Middle frontal gyrus (tissue), 1 donor: Measurements from ENCODE around the gene WDR37.
"Not testable (repeated sequence)": the region's sequence is repeated elsewhere in the genome, so short reads cannot be mapped to it uniquely, and the experiment has no call there.

ENCODE experiments used
- DNase-seq: peaks from one replicate; pipeline ENCODE4 v3.0.0-alpha.2; 2015; ENCODE audit warnings: low spot score; ENCODE audit errors: extremely low spot score

WDR37 gene

DNA sequence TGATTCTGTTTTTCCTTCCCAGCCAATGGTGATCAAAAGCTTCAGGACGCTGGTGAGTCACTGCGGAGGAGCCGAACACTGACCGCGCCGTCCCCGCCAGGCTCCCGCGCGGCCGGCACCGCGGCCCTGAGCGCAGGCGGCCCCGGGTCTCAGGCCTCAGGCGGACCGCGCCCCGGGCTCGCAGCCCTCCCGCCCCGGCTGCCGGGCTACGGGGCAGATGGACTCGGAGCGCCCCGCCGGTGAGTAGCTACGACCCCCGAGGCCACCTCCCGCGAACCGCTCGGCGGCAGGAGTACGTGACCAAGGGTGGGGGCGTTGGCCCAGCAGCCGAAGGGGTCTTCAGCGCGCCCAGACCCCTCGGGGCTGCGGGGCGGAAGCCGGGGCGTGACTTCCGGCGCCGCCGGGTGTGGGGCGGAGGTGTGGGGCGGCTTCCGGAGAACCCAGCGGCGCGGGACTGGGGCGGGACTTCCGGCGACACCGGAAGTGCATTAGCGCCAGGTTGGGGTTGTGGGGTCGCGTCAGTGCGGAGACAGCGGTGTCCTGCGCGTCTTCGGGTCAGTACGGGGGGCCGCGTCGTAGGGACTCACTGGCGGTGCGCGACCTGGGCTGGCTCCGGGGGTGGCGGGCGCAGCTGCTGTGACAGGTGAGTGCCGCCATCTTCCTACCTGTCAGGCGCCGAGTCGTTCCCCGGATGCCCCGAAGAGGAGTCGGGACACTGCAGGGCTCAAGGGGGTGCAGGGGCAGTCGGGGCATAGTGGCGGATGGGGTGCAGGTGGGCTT, at the start of gene WDR37:
Gene WDR37 (plus strand): TSS at position 60 of the 780 bp plus-strand sequence. CDS start 15,771 bp downstream, outside the sequence.
- DNase-seq: peak; percentile 73

DNA sequence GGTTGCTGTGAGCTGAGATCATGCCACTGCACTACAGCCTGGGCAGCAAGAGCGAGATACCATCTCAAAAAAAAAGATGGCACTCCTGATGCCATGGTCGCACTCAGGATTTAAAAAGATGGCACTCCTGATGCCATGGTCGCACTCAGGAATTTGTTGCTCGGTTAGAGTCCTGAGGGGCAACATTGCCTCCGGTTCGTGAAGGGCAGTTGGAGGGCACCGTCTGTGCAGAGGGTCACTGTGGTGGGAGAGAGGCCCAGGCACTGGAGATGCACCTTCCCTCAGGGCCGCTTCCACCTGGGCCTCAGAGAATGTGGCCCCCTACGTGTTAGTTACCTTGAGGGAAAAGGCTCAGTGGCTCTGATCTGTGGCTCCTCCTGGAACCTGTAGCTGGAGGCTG, 49.6 kb upstream of the WDR37 start:
- no peak for DNase-seq

DNA sequence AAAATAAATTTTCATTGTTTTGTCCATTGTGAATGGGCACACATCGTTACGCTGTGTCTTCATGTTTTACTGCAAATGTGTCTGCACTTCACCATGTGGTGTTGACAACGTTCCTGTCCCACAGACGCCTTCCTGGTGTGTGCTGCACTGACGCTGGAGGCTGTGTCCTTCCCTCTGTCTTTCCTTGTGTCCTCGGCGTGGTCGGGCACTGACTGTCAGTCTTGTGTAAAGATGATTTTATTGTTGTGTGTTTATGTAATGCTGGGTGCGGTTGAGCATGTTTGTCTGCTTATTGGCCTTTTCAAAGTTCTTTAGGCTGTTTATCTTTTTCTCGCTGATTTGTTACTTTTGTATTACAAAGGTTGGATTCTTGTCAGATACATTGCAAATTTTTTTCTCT, 48.6 kb upstream of the WDR37 start:
- no peak for DNase-seq

- no peak for DNase-seq
These were observed 47.1 kb upstream of the WDR37 start for GRCh38 chr10:1009071-1009494.

DNA sequence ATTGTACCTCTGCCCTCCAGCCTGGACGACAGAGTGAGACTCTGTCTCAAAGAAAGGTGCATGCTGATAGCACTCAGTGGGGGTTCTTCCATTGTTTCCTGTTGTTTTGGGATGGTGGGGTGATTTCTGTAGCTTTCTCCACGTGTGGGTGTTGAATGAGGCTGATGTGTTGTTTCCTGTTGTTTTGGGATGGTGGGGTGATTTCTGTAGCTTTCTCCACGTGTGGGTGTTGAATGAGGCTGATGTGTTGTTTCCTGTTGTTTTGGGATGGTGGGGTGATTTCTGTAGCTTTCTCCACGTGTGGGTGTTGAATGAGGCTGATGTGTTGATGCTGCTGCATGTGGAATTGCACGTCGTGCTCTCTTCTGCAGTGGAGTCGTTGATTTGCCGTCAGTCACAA, 46.2 kb upstream of the WDR37 start:
- not testable (repeated sequence) for DNase-seq

DNA sequence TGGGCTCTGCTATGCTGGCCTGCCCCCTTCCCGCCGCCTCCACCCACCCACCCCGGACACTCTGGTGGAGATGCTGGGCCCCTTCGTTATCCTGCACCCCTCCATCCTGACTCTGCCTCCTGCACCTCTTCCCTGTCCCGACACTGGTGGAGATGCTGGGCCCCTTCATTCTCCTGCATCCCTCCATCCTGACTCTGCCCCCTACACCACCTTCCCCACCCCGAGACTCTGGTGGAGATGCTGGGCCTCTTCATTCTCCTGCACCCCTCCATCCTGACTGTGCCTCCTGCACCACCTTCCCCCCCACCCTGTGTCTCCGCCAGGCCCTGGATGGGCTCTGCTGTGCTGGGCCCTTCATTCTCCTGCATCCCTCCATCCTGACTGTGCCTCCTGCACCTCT, 45.5 kb upstream of the WDR37 start:
- DNase-seq: no peak

- DNase-seq: no peak
These were observed 44.5 kb upstream of the WDR37 start for GRCh38 chr10:1011696-1012095.

- no peak for DNase-seq
These were observed 40.5 kb upstream of the WDR37 start for GRCh38 chr10:1015688-1016087.

- DNase-seq: no peak
These were observed 36.8 kb upstream of the WDR37 start for GRCh38 chr10:1019362-1019761.

DNA sequence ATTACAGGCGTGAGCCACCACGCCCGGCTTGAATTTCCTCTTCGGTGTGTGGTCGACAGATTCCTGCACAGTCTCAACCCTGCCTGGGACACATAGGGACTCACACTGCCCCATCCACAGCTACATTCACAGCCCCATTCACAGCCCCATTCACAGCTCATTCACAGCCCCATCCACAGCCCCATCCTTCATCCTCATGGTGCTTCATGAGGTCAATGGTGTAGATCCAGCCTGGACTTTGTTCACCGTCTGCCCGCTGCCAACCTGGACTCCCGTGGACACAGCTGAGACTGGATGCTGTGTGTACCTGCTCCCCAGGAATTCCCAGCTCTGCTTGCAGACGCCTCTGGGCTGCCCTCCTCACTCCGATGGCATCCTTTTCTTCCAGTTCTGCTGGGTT, 35.7 kb upstream of the WDR37 start:
- DNase-seq: no peak

- DNase-seq: no peak
These were observed 35.2 kb upstream of the WDR37 start for GRCh38 chr10:1020958-1021357.

- DNase-seq: peak; percentile 24
These were observed 33.8 kb upstream of the WDR37 start for GRCh38 chr10:1022413-1022812.

DNA sequence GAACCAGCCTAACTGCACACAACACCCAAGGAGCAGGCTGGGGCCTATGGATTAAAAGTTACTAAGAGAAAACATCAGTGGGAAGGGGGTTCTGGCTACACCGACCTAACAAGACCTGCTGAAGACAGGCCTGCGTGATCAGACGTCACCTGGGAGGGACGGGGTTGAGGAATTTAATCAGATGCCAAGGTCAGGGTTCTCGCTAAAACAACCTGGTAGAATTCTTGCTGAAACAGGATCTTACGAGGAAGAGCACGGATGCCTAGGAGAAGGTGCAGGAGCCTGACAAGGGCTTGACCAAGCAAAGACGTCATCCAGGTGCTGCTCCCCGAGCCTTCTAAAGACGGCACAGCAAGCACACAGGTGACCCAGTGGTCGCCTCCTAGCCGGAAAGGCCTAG, 32.1 kb upstream of the WDR37 start:
- DNase-seq: no peak

GRCh38 chr10:1025683-1026082, 30.5 kb upstream of the WDR37 start, which contains the start of gene IDI2:
TSS of gene IDI2 (minus strand) at chr10:1025859. CDS start at chr10:1024723, 1,136 bp downstream.
- no peak for DNase-seq

GRCh38 chr10:1026578-1026977, 29.6 kb upstream of the WDR37 start:
- DNase-seq: no peak

DNA sequence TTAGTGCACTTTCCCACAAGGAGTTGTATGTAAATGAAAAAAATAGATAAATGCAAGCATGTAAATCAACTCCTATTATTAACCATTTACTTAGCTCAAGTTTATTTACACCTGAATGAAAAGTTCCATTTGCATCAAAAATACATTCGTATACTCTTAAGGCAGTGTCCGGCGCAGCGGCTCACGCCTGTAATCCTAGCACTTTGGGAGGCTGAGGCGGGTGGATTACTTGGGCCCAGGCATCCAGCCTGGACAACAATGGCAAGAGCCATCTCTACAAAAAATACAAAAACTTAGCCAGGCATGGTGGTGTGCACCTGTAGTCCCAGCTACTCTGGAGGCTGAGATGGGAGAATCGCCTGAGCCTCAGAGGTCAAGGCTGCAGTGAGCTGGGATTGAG, 26.3 kb upstream of the WDR37 start:
- DNase-seq: no peak

- no peak for DNase-seq
These were observed 22.6 kb upstream of the WDR37 start for GRCh38 chr10:1033601-1034000.

- peak; percentile 22 for DNase-seq
These were observed 21.4 kb upstream of the WDR37 start for GRCh38 chr10:1034758-1035157.

GRCh38 chr10:1035201-1035600, 21.0 kb upstream of the WDR37 start:
- no peak for DNase-seq

DNA sequence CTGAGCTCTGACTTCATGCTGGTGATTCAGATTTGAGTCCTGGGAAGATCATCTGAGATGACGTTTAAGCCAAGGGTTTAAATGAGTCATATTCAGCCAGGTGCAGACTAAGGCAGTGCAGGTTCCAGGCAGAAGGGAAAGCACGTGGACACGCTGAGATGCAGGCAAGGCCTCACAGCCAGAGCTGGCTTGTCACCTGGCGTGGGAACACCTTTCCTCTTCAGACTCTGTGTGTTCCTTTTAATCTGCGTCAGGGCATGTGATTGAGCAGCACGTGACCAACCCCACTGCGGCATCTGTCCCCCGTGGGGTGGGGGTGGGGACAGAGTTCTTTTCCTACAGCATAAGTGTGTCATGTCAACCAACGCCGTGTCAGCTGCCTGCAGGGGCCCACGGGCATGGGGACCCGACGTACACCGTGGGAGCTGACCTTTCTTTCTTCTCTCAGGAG, 19.8 kb upstream of the WDR37 start:
- DNase-seq: no peak

GRCh38 chr10:1037098-1037497, 19.1 kb upstream of the WDR37 start:
- DNase-seq: no peak

DNA sequence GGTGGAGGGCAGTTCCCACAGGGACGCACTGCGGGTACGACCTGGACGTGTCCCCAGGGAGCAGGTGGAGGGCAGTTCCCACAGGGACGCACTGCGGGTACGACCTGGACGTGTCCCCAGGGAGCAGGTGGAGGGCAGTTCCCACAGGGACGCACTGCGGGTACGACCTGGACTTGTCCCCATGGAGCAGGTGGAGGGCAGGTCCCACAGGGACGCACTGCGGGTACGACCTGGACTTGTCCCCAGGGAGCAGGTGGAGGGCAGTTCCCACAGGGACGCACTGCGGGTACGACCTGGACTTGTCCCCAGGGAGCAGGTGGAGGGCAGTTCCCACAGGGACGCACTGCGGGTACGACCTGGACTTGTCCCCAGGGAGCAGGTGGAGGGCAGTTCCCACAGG, 17.4 kb upstream of the WDR37 start:
- DNase-seq: not testable (repeated sequence)

DNA sequence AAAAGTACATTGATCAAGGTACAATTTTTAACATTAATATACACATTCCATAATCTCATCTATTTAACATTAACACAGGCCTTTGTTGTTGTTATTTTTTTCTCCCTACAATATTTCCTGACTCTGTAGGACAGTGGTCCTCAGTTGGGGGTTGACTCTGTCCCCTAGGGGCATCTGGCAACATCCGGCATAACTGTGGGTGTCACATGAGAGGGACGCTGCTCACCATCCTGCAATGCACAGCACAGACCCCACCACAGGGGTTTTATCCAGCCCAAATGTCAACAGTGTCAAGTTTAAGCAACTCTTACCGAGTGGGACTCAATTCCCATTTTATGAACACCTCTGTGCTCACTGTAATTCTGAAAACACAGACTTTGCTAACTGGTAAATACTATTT, 16.1 kb upstream of the WDR37 start:
- no peak for DNase-seq
